Pancreas (tissue), 10 donors: ENCODE measurements around the gene PTGDS. TPM values are rescaled to one million over a fixed set of nuclear protein-coding genes. Genes with fewer than 3 reads are reported as not detected.

Source experiments
- ATAC-seq, 4 donors: fragments of 200-7000 bp; cut with Tn5 transposase; one replicate each; pipeline versions ENCODE4 v1.8.0 to v1.9.1; 2020; ENCODE audit warnings: mild to moderate bottlenecking in 4 of 4, moderate library complexity in 4 of 4
- DNase-seq, 6 donors: peaks; one replicate each; pipeline ENCODE4 v3.0.0-alpha.2; 2020
- FAIRE-seq: peaks from 2 replicates; lab custom pipeline; 2012; peaks lifted over from hg19 to GRCh38; lab: Jason Lieb, UNC
- H3K27ac ChIP-seq, 4 donors: fragments of 200-600 bp; sonication (generic); 1 replicate in 3 of 4; 2 replicates in 1 of 4; pipeline versions ENCODE4 v1.5.0 to v1.8.0; 2020
- H3K27me3 ChIP-seq, 4 donors: fragments of 200-600 bp; one replicate each; pipeline ENCODE4 v1.8.0; 2021
- H3K36me3 ChIP-seq, 3 donors: fragments of 200-600 bp; sonication (generic) in 1 of 3; one replicate each; pipeline versions ENCODE4 v1.5.0 to v1.8.0; 2020 to 2021
- H3K4me1 ChIP-seq, 3 donors: fragments of 200-600 bp; one replicate each; pipeline ENCODE4 v1.8.0; 2021
- H3K4me3 ChIP-seq, 4 donors: fragments of 200-600 bp; sonication (generic) in 2 of 4; one replicate each; pipeline versions ENCODE4 v1.5.0 to v1.8.0; 2020 to 2021
- H3K9me3 ChIP-seq, 4 donors: fragments of 200-600 bp; one replicate each; pipeline ENCODE4 v1.8.0; 2021
- WGBS, 2 donors: extraction: QIAGEN DNeasy Blood & Tissue Kit; methylation state at CpG; one replicate each; pipeline ENCODE4 v1.1.7; 2013; 5-methylcytosine and 5-hydroxymethylcytosine counted together
- intact Hi-C, 3 donors: fragments of 100-400 bp; cut with DNase I; formaldehyde crosslinking; loops; one replicate each; pipeline versions ENCODE4 v1.11.1 to v1.14.2; 2022
- polyA plus RNA-seq, 2 donors: library from polyadenylated mRNA; stranded (reverse); fragments of 200-250 nt; gene quantifications; one replicate each; pipeline ENCODE4 v1.2.3, GENCODE V29; 2013
- total RNA-seq, 6 donors: library from RNA; stranded (reverse); fragmentation: NEBNext Ultra II Directional in 4 of 6; extraction: Animal tissue kit (Norgen Biotek cat#: 25700) in 4 of 6; gene quantifications; one replicate each; pipeline versions ENCODE4 v1.2.1 to v1.2.4, GENCODE V29; 2021 to 2023
- TF ChIP-seq, protein P1 (sequence below), 4 donors: fragments of 200-600 bp; sonication (generic) in 3 of 4; IDR thresholded peaks; one replicate each; pipeline versions ENCODE4 v1.5.0 to v1.8.0; 2021; ENCODE audit warnings: antibody characterized with exemption in 4 of 4
- donor health status: healthy with polysubstance abuse.
- donor health status: DM: no; HTN: no; CAD: no; lungs with moderate emphysema.
- donor health status: DM: no; HTN: no; CAD: no.
- donor health status: control.
- donor health status: control.
- donor health status: Bipolar disorder and iron deficiency.
- donor health status: DM: yes; HTN: yes; CAD: no.
- donor health status: DM: no; HTN: no; CAD: no.
- donor health status: DM: no; HTN: no; CAD: no.
- donor health status: DM: yes; HTN: yes; CAD: no.

The PTGDS gene
- total and polyA plus RNA-seq, 8 donors, result 5.7 to 49.1 (median 36.9) TPM

DNA sequence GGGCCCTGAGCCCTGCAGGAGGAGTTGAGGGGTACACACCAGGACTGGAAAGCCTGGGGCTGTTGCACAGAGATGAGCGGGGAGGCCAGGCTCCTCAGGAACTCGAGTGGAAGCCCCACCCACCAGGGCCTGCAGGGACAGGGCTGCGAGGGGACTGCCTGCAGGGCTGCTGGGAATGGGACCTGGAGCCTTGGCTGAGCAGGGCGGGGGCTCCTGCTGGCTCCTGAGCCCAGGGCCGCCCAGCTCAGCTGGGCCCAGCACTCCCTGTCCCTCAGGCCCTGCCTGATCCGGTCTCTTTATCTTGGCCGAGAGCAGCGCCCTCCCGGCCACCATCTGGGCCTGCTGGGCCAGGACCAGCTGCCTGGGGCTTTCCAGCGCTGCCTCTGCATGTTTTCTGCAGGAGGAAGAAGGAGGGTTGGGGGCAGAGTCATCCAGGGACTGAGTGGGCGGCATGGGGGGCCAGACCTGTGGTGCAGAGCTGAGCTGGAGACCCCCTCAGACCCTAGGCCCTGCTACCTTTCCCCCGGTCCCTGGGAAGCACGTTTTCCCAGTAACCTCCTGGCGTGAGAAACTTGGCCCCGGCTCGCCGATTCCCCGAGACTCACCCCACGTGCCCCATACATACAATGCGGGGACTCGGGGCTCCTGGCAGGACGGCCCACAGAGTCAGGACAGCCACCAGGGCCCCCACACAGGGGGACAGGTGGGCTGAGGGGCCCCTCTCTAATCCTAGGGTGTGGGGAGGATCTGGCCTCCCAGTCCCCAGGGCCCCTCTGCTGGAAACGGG lies 15.8 kb upstream of the PTGDS start:
- no peaks in the 10 kb centered on the region for H3K27me3 ChIP-seq
- no peak overlapping the region for H3K27ac ChIP-seq
- FAIRE-seq (no peak), DNase-seq (no peak), ATAC-seq (peak in 3 of 4 donors; percentile 18 to 28 (median 20))
- H3K4me1 ChIP-seq, result peaks cover 0 to 5% (median 4%) of the 10 kb centered on the region in 3 donors
- H3K4me3 ChIP-seq, result no peak overlapping the region
- H3K9me3 ChIP-seq, result no peaks in the 10 kb centered on the region
- TF ChIP-seq, protein P1, sequence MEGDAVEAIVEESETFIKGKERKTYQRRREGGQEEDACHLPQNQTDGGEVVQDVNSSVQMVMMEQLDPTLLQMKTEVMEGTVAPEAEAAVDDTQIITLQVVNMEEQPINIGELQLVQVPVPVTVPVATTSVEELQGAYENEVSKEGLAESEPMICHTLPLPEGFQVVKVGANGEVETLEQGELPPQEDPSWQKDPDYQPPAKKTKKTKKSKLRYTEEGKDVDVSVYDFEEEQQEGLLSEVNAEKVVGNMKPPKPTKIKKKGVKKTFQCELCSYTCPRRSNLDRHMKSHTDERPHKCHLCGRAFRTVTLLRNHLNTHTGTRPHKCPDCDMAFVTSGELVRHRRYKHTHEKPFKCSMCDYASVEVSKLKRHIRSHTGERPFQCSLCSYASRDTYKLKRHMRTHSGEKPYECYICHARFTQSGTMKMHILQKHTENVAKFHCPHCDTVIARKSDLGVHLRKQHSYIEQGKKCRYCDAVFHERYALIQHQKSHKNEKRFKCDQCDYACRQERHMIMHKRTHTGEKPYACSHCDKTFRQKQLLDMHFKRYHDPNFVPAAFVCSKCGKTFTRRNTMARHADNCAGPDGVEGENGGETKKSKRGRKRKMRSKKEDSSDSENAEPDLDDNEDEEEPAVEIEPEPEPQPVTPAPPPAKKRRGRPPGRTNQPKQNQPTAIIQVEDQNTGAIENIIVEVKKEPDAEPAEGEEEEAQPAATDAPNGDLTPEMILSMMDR (IDR thresholded peaks at IDR 0.05), result no peak
- no peaks in the 10 kb centered on the region for H3K36me3 ChIP-seq
- 78 to 89% methylated on average over 14 to 23 of the region's 23 CpGs for WGBS, 2 donors
- intact Hi-C loops, result loop anchor here in 1 of 3 donors (5.0 kb wide), 1 partner anchor 61 kb away; no protein-coding TSS in a partner anchor

DNA sequence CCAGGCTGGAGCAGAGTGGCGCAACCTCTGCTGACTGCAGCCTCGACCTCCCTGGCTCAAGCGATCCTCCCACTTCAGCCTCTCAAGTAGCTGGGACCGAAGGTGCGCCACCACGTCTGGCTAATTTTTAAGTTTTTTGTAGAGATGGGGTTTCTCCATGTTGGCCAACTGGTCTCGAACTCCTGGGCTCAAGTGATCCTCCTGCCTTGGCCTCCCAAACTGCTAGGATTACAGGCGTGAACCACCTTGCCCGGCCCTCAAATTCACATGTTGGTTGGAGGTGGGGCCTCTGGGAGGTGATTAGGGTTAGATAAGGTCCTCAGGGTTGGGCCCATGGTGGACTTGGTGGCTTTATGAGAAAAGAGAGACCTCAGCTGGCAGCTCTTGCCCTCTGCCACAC lies 15.1 kb upstream of the PTGDS start:
- ATAC-seq, result no peak

DNA sequence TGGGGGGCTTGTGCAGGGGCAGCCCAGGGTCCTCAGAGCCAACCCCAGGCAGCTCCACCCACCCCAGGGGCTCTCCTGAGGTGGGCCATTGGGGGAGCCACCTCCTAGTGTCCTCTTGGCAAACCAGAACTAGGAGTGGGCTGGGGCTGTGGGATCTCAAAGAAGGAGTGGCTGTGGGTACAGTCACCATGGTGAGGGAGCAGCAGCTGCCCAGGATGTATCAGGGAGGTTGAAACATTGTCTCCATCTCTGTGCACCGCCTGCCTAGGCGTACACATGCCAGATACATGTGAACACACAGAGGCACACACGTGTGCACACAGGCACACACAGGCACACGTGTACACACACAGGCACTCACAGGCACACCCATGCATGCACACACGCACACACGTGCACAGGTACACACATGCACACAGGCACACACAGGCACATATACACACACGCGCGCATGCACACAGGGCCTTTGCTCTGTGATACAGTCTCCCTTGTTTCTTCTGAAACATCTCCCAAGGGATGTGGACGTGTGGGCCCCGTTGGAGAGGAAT lies 14.5 kb upstream of the PTGDS start:
- no peaks in the 10 kb centered on the region for H3K36me3 ChIP-seq
- WGBS, 2 donors, result 83 to 87% methylated on average over 11 of the region's 11 CpGs
- DNase-seq (no peak), ATAC-seq (no peak), FAIRE-seq (no peak)
- no peak overlapping the region for H3K27ac ChIP-seq
- H3K4me1 ChIP-seq, result peaks cover 0 to 5% (median 4%) of the 10 kb centered on the region in 3 donors
- H3K9me3 ChIP-seq, result no peaks in the 10 kb centered on the region
- intact Hi-C loops, result loop anchor here in 1 of 3 donors (5.0 kb wide), 1 partner anchor 60 kb away; no protein-coding TSS in a partner anchor
- H3K4me3 ChIP-seq, result no peak overlapping the region
- TF ChIP-seq, protein P1 (IDR thresholded peaks at IDR 0.05), result no peak
- H3K27me3 ChIP-seq, result no peaks in the 10 kb centered on the region

More for the DNA sequence above, 15.1 kb upstream of the PTGDS start:
- DNase-seq, result no peak
- no peak overlapping the region for H3K4me3 ChIP-seq
- H3K9me3 ChIP-seq, result no peaks in the 10 kb centered on the region
- no peaks in the 10 kb centered on the region for H3K36me3 ChIP-seq
- H3K27me3 ChIP-seq, result no peaks in the 10 kb centered on the region
- no peak overlapping the region for H3K27ac ChIP-seq
- H3K4me1 ChIP-seq, result peaks cover 0 to 5% (median 4%) of the 10 kb centered on the region in 3 donors
- 91 to 95% methylated on average over 9 of the region's 9 CpGs for WGBS, 2 donors
- TF ChIP-seq, protein P1 (IDR thresholded peaks at IDR 0.05), result no peak
- FAIRE-seq, result no peak
- intact Hi-C loops, result loop anchor here in 1 of 3 donors (5.0 kb wide), 1 partner anchor 60 kb away; no protein-coding TSS in a partner anchor

DNA sequence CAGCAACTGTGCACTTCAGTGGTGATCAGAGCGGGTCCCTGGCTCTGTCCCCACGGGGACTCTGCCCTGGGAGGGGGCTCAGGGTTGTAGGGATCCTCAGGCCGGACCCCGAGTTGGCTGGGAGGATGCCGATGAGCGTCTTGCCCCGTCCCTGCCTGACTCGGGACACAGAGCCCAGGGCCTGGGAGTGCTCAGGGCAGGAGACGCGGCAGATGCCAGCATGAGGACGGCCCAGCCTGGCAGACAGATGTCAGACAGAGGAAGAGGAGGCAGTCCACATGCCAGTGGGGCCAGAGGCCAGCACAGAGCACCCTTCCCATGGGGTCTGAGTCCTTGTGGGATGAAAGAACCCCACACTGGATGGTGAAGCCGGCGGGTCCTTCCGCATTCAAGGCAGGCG lies 14.0 kb upstream of the PTGDS start:
- Histone ChIP-seq H3K27me3 (no peaks in the 10 kb centered on the region), H3K36me3 (no peaks in the 10 kb centered on the region), H3K4me3 (no peak overlapping the region), H3K27ac (no peak overlapping the region), H3K4me1 (peaks cover 0 to 5% (median 4%) of the 10 kb centered on the region in 3 donors), H3K9me3 (no peaks in the 10 kb centered on the region)
- FAIRE-seq (no peak), DNase-seq (no peak), ATAC-seq (no peak)
- 89 to 92% methylated on average over 15 of the region's 15 CpGs for WGBS, 2 donors
- TF ChIP-seq, protein P1 (IDR thresholded peaks at IDR 0.05), result no peak
- intact Hi-C loops, result loop anchor here in 1 of 3 donors (5.0 kb wide), 1 partner anchor 59 kb away; no protein-coding TSS in a partner anchor
